Measurements from ENCODE around the gene MT1F.

The MT1F gene

GRCh38 chr16:56633535-56633934, 24.2 kb upstream of the MT1F start:
- ATAC-seq (no peak), DNase-seq (ENCODE audit: low spot score in 2 of 2) (no peak)
- peaks cover 30% of the 10 kb centered on the region for H3K4me1 Mint-ChIP-seq
- H3K9me3 Mint-ChIP-seq: no peaks in the 10 kb centered on the region
- H3K27ac Mint-ChIP-seq: no peak overlapping the region
- no peaks in the 10 kb centered on the region for H3K36me3 Mint-ChIP-seq
- H3K4me3 Mint-ChIP-seq: no peak overlapping the region

GRCh38 chr16:56634715-56635440, 22.9 kb upstream of the MT1F start:
- Mint-ChIP-seq H3K27ac (no peak overlapping the region), H3K9me3 (no peaks in the 10 kb centered on the region), H3K36me3 (no peaks in the 10 kb centered on the region), H3K4me1 (peaks cover 30% of the 10 kb centered on the region), H3K4me3 (peak overlapping the region; percentile 68)
- ATAC-seq (no peak), DNase-seq (ENCODE audit: low spot score in 2 of 2) (no peak)

GRCh38 chr16:56635441-56635967, 22.3 kb upstream of the MT1F start:
- ATAC-seq: no peak
- Mint-ChIP-seq H3K9me3 (no peaks in the 10 kb centered on the region), H3K36me3 (no peaks in the 10 kb centered on the region), H3K4me1 (peaks cover 30% of the 10 kb centered on the region), H3K27ac (no peak overlapping the region), H3K4me3 (peak overlapping the region; percentile 68)
- DNase-seq (ENCODE audit: low spot score in 2 of 2): no peak

GRCh38 chr16:56636616-56637413, 20.9 kb upstream of the MT1F start:
- Mint-ChIP-seq H3K9me3 (no peaks in the 10 kb centered on the region), H3K4me1 (peaks cover 27% of the 10 kb centered on the region), H3K36me3 (no peaks in the 10 kb centered on the region), H3K27ac (no peak overlapping the region), H3K4me3 (no peak overlapping the region)
- DNase-seq (ENCODE audit: low spot score in 2 of 2) (no peak), ATAC-seq (no peak)

- H3K4me3 Mint-ChIP-seq: peak within 1 kb of the TSS; percentile 57
- ATAC-seq (peak; percentile 49), DNase-seq (ENCODE audit: low spot score in 2 of 2) (no peak)
- H3K4me1 Mint-ChIP-seq: peaks cover 30% of the 10 kb centered on the region
- no peak within 1 kb of the TSS for H3K27ac Mint-ChIP-seq
- H3K9me3 Mint-ChIP-seq: no peaks in the 10 kb centered on the region
- no peaks in the 10 kb centered on the region for H3K36me3 Mint-ChIP-seq
These were observed 19.7 kb upstream of the MT1F start, which contains the start of gene MT1A for GRCh38 chr16:56637814-56638750. Gene MT1A (plus strand): TSS chr16:56638666. CDS start chr16:56638739, 73 bp downstream.

GRCh38 chr16:56639045-56639444, 18.7 kb upstream of the MT1F start:
- no peak for ATAC-seq
- Mint-ChIP-seq H3K27ac (no peak overlapping the region), H3K9me3 (no peaks in the 10 kb centered on the region), H3K36me3 (no peaks in the 10 kb centered on the region), H3K4me3 (peak overlapping the region; percentile 57), H3K4me1 (peaks cover 40% of the 10 kb centered on the region)
- no peak for DNase-seq (ENCODE audit: low spot score in 2 of 2)

GRCh38 chr16:56640076-56640475, 17.7 kb upstream of the MT1F start:
- peaks cover 38% of the 10 kb centered on the region for H3K4me1 Mint-ChIP-seq
- H3K36me3 Mint-ChIP-seq: no peaks in the 10 kb centered on the region
- DNase-seq (ENCODE audit: low spot score in 2 of 2) (no peak), ATAC-seq (no peak)
- H3K4me3 Mint-ChIP-seq: no peak overlapping the region
- H3K27ac Mint-ChIP-seq: no peak overlapping the region
- no peaks in the 10 kb centered on the region for H3K9me3 Mint-ChIP-seq

GRCh38 chr16:56641166-56641565, 16.6 kb upstream of the MT1F start:
- ATAC-seq: no peak
- DNase-seq (ENCODE audit: low spot score in 2 of 2): no peak
- Mint-ChIP-seq H3K27ac (no peak overlapping the region), H3K4me1 (peaks cover 31% of the 10 kb centered on the region), H3K4me3 (no peak overlapping the region), H3K36me3 (no peaks in the 10 kb centered on the region), H3K9me3 (no peaks in the 10 kb centered on the region)

- ATAC-seq: peak; percentile 100
- Mint-ChIP-seq H3K4me3 (peak overlapping the region; percentile 70), H3K27ac (no peak overlapping the region), H3K9me3 (no peaks in the 10 kb centered on the region), H3K36me3 (no peaks in the 10 kb centered on the region), H3K4me1 (peaks cover 19% of the 10 kb centered on the region)
- peak; percentile 59 to 86 for DNase-seq (ENCODE audit: low spot score in 2 of 2)
These were observed 14.5 kb upstream of the MT1F start for GRCh38 chr16:56643080-56643778.

GRCh38 chr16:56643833-56644232, 13.9 kb upstream of the MT1F start:
- Mint-ChIP-seq H3K4me3 (peak overlapping the region; percentile 70), H3K36me3 (no peaks in the 10 kb centered on the region), H3K9me3 (no peaks in the 10 kb centered on the region), H3K4me1 (peaks cover 19% of the 10 kb centered on the region), H3K27ac (no peak overlapping the region)
- ATAC-seq: no peak
- DNase-seq (ENCODE audit: low spot score in 2 of 2): no peak

- Mint-ChIP-seq H3K4me1 (peaks cover 19% of the 10 kb centered on the region), H3K4me3 (no peak overlapping the region), H3K36me3 (no peaks in the 10 kb centered on the region), H3K9me3 (no peaks in the 10 kb centered on the region), H3K27ac (no peak overlapping the region)
- no peak for DNase-seq (ENCODE audit: low spot score in 2 of 2)
- no peak for ATAC-seq
These were observed 12.4 kb upstream of the MT1F start for GRCh38 chr16:56645311-56645710.

GRCh38 chr16:56645838-56646237, 11.9 kb upstream of the MT1F start:
- ATAC-seq (no peak), DNase-seq (ENCODE audit: low spot score in 2 of 2) (no peak)
- H3K9me3 Mint-ChIP-seq: no peaks in the 10 kb centered on the region
- H3K27ac Mint-ChIP-seq: no peak overlapping the region
- no peak overlapping the region for H3K4me3 Mint-ChIP-seq
- H3K4me1 Mint-ChIP-seq: peaks cover 19% of the 10 kb centered on the region
- no peaks in the 10 kb centered on the region for H3K36me3 Mint-ChIP-seq

GRCh38 chr16:56647641-56648431, 9.9 kb upstream of the MT1F start:
- Mint-ChIP-seq H3K9me3 (no peaks in the 10 kb centered on the region), H3K27ac (no peak overlapping the region), H3K4me3 (no peak overlapping the region), H3K36me3 (no peaks in the 10 kb centered on the region), H3K4me1 (peaks cover 16% of the 10 kb centered on the region)
- ATAC-seq: no peak
- no peak for DNase-seq (ENCODE audit: low spot score in 2 of 2)

- ATAC-seq (no peak), DNase-seq (ENCODE audit: low spot score in 2 of 2) (no peak)
- H3K9me3 Mint-ChIP-seq: no peaks in the 10 kb centered on the region
- peaks cover 1% of the 10 kb centered on the region for H3K4me1 Mint-ChIP-seq
- H3K4me3 Mint-ChIP-seq: no peak overlapping the region
- H3K36me3 Mint-ChIP-seq: no peaks in the 10 kb centered on the region
- H3K27ac Mint-ChIP-seq: no peak overlapping the region
These were observed 8.5 kb upstream of the MT1F start for GRCh38 chr16:56649271-56649670.

Measured in stimulated activated effector memory CD8-positive, alpha-beta T cell treated with anti-CD3 and anti-CD28 coated beads, Interleukin-12 subunit alpha, Interleukin-12 subunit beta, amount 100 ng/mL, for 72 hours (primary cell).